Erythroblast (primary cell): ENCODE measurements around the gene RNF111.

Source experiments
- DNase-seq, 2 experiments: peaks; one replicate each; lab custom pipeline; 2025; lab: John Stamatoyannopoulos, UW
- GATA1 ChIP-seq: IDR thresholded peaks from 2 replicates; pipeline ENCODE4 v1.6.1; 2011; ENCODE audit warnings: low read depth, mild to moderate bottlenecking, control low read depth, low read length, moderate library complexity
- POLR2A ChIP-seq: IDR thresholded peaks from 2 replicates; pipeline ENCODE4 v1.6.1; 2011; ENCODE audit warnings: mild to moderate bottlenecking, low read length

The RNF111 gene

GRCh38 chr15:59017449-59017848 is 30.0 kb downstream of the RNF111 start:
- TF ChIP-seq GATA1 (no peak), POLR2A (no peak)

GRCh38 chr15:59018833-59019232 is 31.4 kb downstream of the RNF111 start:
- DNase-seq, result no peak
- TF ChIP-seq POLR2A (no peak), GATA1 (no peak)

More at GRCh38 chr15:59017449-59017848, 30.0 kb downstream of the RNF111 start:
- DNase-seq, result no peak

GRCh38 chr15:59020322-59020721 is 32.9 kb downstream of the RNF111 start:
- DNase-seq, result peak; percentile 8 to 10
- TF ChIP-seq GATA1, result no peak
- TF ChIP-seq POLR2A, result no peak

- TF ChIP-seq POLR2A, result no peak
- TF ChIP-seq GATA1, result no peak
Measured at GRCh38 chr15:59022188-59022587, 34.7 kb downstream of the RNF111 start.

GRCh38 chr15:59026207-59026606 is 38.7 kb downstream of the RNF111 start:
- TF ChIP-seq POLR2A, result no peak
- no peak for TF ChIP-seq GATA1
- peak in 1 of 2 experiments; percentile 12 for DNase-seq

More at GRCh38 chr15:59022188-59022587, 34.7 kb downstream of the RNF111 start:
- no peak for DNase-seq

GRCh38 chr15:59028387-59028955 is 41.0 kb downstream of the RNF111 start:
- no peak for TF ChIP-seq POLR2A
- no peak for TF ChIP-seq GATA1
- no peak for DNase-seq

GRCh38 chr15:59029554-59029953 is 42.1 kb downstream of the RNF111 start:
- no peak for TF ChIP-seq GATA1
- no peak for TF ChIP-seq POLR2A
- DNase-seq, result no peak

GRCh38 chr15:59035201-59035600 is 47.7 kb downstream of the RNF111 start:
- no peak for DNase-seq
- TF ChIP-seq GATA1 (no peak), POLR2A (no peak)

GRCh38 chr15:59039225-59039624 is 51.8 kb downstream of the RNF111 start:
- TF ChIP-seq POLR2A, result no peak
- no peak for TF ChIP-seq GATA1
- no peak for DNase-seq

- TF ChIP-seq GATA1, result no peak
- TF ChIP-seq POLR2A, result no peak
- no peak for DNase-seq
Measured at GRCh38 chr15:59042041-59042440, 54.6 kb downstream of the RNF111 start.

GRCh38 chr15:59048897-59049296 is 61.4 kb downstream of the RNF111 start:
- no peak for DNase-seq
- TF ChIP-seq GATA1 (no peak), POLR2A (no peak)

GRCh38 chr15:59051873-59052861 is 64.7 kb downstream of the RNF111 start:
- TF ChIP-seq GATA1 (no peak), POLR2A (no peak)

GRCh38 chr15:59052915-59053407 is 65.5 kb downstream of the RNF111 start:
- DNase-seq, result no peak
- no peak for TF ChIP-seq GATA1
- TF ChIP-seq POLR2A, result no peak

More at GRCh38 chr15:59051873-59052861, 64.7 kb downstream of the RNF111 start:
- DNase-seq, result no peak

GRCh38 chr15:59053482-59053881 is 66.0 kb downstream of the RNF111 start:
- TF ChIP-seq GATA1, result no peak
- no peak for TF ChIP-seq POLR2A
- no peak for DNase-seq

GRCh38 chr15:59059076-59059597 is 71.7 kb downstream of the RNF111 start:
- no peak for DNase-seq
- TF ChIP-seq GATA1, result no peak
- no peak for TF ChIP-seq POLR2A
